K562 (cell line): ENCODE measurements around the gene TAC3. TPM values are rescaled to one million over a fixed set of nuclear protein-coding genes. Genes with fewer than 3 reads are reported as not detected.

ENCODE experiments used
- CC2D1A ChIP-seq: fragments of 450-650 bp; IDR thresholded peaks from 2 replicates; pipeline ENCODE4 v1.6.1; 2017; ENCODE audit warnings: mild to moderate bottlenecking
- CTCF ChIP-seq, 3 experiments: IDR thresholded peaks in 2 of 3; conservative IDR thresholded peaks in 1 of 3; 2 replicates each; pipeline ENCODE4 v1.5.1; 2011 to 2012; ENCODE audit warnings: low read length in 3 of 3, mild to moderate bottlenecking in 3 of 3, control low read depth in 2 of 3, improper control_type of control experiment in 1 of 3, inconsistent platforms in 1 of 3, low read depth in 1 of 3, mixed read lengths in 1 of 3, moderate library complexity in 1 of 3; ENCODE audit not compliant: insufficient read depth in 2 of 3
- GMEB1 ChIP-seq: fragments of 250-450 bp; sonication (Bioruptor Pico); IDR thresholded peaks from 2 replicates; pipeline ENCODE4 v1.4.0; 2020; ENCODE audit warnings: mild to moderate bottlenecking
- KHSRP ChIP-seq: fragments of 450-650 bp; IDR thresholded peaks from 2 replicates; pipeline ENCODE4 v1.6.1; 2017
- MEF2D ChIP-seq: conservative IDR thresholded peaks from 2 replicates; pipeline ENCODE4 v1.6.1; 2016; ENCODE audit warnings: low read depth, missing genetic modification characterization, missing compliant biosample characterization
- SMAD2 ChIP-seq: fragments of 150-350 bp; IDR thresholded peaks from 2 replicates; pipeline ENCODE4 v1.6.1; 2014; ENCODE audit warnings: low read depth, mild to moderate bottlenecking, low read length
- ZNF280A ChIP-seq: fragments of 450-650 bp; IDR thresholded peaks from 2 replicates; pipeline ENCODE4 v1.6.1; 2018; ENCODE audit warnings: mild to moderate bottlenecking, low read depth; ENCODE audit not compliant: partially characterized antibody
- ZNF398 ChIP-seq: fragments of 250-450 bp; sonication (Bioruptor Pico); IDR thresholded peaks from 2 replicates; pipeline ENCODE4 v1.8.0; 2021; ENCODE audit warnings: moderate library complexity, mild to moderate bottlenecking, inconsistent platforms
- ZNF740 ChIP-seq, 3 experiments: fragments of 200-800 bp in 1 of 3; sonication (Bioruptor generic) in 1 of 3; sonication (generic) in 1 of 3; formaldehyde crosslinking in 1 of 3; IDR thresholded peaks; 2 replicates each; pipeline versions ENCODE4 v1.6.1 to v1.8.0; 2016 to 2022; ENCODE audit warnings: mild to moderate bottlenecking in 2 of 3, missing compliant biosample characterization in 2 of 3, missing genetic modification characterization in 2 of 3, missing genetic modification reagents in 1 of 3
- polyA plus RNA-seq, 8 experiments: library from polyadenylated mRNA; depleted of rRNA in 4 of 8; stranded (reverse) in 5 of 8; unstranded in 3 of 8; fragments of >200 nt; fragmentation: Nextera tagmentation in 2 of 8; fragmentation: Illumina TruSeq in 1 of 8; extraction: Ambion mirVana in 2 of 8; extraction: Trizol in 1 of 8; gene quantifications; 2 replicates each; pipeline versions ENCODE4 v1.2.1 to v1.2.3, GENCODE V29; 2011 to 2014; ENCODE audit warnings: inconsistent platforms in 1 of 8, missing spikeins in 1 of 8
- total RNA-seq, 7 experiments: library from RNA; depleted of rRNA in 6 of 7; stranded (reverse); fragments of >200 nt in 6 of 7; fragmentation: Illumina TruSeq in 2 of 7; extraction: Trizol in 2 of 7; gene quantifications; 2 replicates each; pipeline versions ENCODE4 v1.2.1 to v1.2.3, GENCODE V29; 2011 to 2021; ENCODE audit warnings: low replicate concordance in 1 of 7
- TF ChIP-seq, protein P1 (sequence below): fragments of 450-650 bp; IDR thresholded peaks from 2 replicates; pipeline ENCODE4 v1.6.1; 2016; ENCODE audit warnings: low read depth, mild to moderate bottlenecking, moderate library complexity

Gene TAC3
- total and polyA plus RNA-seq, 9 of the 15 experiments (the other 6 are each of a cell fraction or from before 2014, with no cell fraction given), result 0.29 to 2.8 (median 1.4) TPM

GRCh38 chr12:56999456-56999855 is 16.9 kb downstream of the TAC3 start (continued):
- TF ChIP-seq CTCF (IDR thresholded peaks at IDR 0.05 in 2 of 3, conservative IDR thresholded peaks at IDR 0.05 in 1 of 3; ENCODE audit: insufficient read depth in 2 of 3, low read depth in 1 of 3, low read length in 3 of 3), result no peak
- TF ChIP-seq GMEB1 (CRISPR knock-in tag), result no peak
- TF ChIP-seq KHSRP, result no peak
- TF ChIP-seq ZNF740 (CRISPR knock-in tag; IDR thresholded peaks at IDR 0.05), result no peak
- TF ChIP-seq ZNF740 (tag; IDR thresholded peaks at IDR 0.05), result no peak
- TF ChIP-seq, protein P1, sequence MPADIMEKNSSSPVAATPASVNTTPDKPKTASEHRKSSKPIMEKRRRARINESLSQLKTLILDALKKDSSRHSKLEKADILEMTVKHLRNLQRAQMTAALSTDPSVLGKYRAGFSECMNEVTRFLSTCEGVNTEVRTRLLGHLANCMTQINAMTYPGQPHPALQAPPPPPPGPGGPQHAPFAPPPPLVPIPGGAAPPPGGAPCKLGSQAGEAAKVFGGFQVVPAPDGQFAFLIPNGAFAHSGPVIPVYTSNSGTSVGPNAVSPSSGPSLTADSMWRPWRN, result no peak
- TF ChIP-seq CC2D1A, result no peak
- TF ChIP-seq ZNF280A, result no peak
- TF ChIP-seq SMAD2, result no peak
- TF ChIP-seq ZNF398 (CRISPR knock-in tag), result no peak
- no peak for TF ChIP-seq MEF2D
